NCI-H187 (cell line): ENCODE results near the gene A1BG.
A peak's percentile ranks its signal among the peaks of the same experiment; 100 is the strongest.

ENCODE experiments used
- DNase-seq, 2 experiments: peaks; one replicate each; lab custom pipeline; 2025; lab: John Stamatoyannopoulos, UW

The A1BG gene

GRCh38 chr19:58352760-58353671 lies at the start of gene A1BG:
Gene A1BG, minus strand, starts transcription at chr19:58353492. Its CDS starts 55 bp downstream, at chr19:58353437.
- DNase-seq = no peak

GRCh38 chr19:58401840-58402421 lies 48.6 kb upstream of the A1BG start:
- DNase-seq = no peak

- DNase-seq = peak; percentile 98 to 100
Observed at GRCh38 chr19:58400916-58401839, 47.9 kb upstream of the A1BG start.

GRCh38 chr19:58400316-58400915 lies 47.1 kb upstream of the A1BG start:
- no peak for DNase-seq

- DNase-seq = no peak
Observed at GRCh38 chr19:58399903-58400302, 46.6 kb upstream of the A1BG start.

GRCh38 chr19:58398545-58398944 lies 45.3 kb upstream of the A1BG start:
- no peak for DNase-seq

GRCh38 chr19:58398087-58398486 lies 44.8 kb upstream of the A1BG start:
- DNase-seq = no peak

- DNase-seq = no peak
Observed at GRCh38 chr19:58397533-58398037, 44.3 kb upstream of the A1BG start.

- DNase-seq = no peak
Observed at GRCh38 chr19:58396691-58397532, 43.6 kb upstream of the A1BG start.

- no peak for DNase-seq
Observed at GRCh38 chr19:58395979-58396627, 42.8 kb upstream of the A1BG start.

GRCh38 chr19:58395220-58395978 lies 42.1 kb upstream of the A1BG start, which contains the start of gene RNF225:
Gene RNF225, plus strand, starts transcription at chr19:58395656. Its CDS starts 434 bp downstream, at chr19:58396090.
- no peak for DNase-seq

GRCh38 chr19:58394821-58395219 lies 41.5 kb upstream of the A1BG start:
- no peak for DNase-seq

GRCh38 chr19:58393725-58394033 lies 40.4 kb upstream of the A1BG start:
- DNase-seq = no peak

GRCh38 chr19:58392945-58393724 lies 39.8 kb upstream of the A1BG start:
- DNase-seq = no peak

- no peak for DNase-seq
Observed at GRCh38 chr19:58388175-58388526, 34.9 kb upstream of the A1BG start.

GRCh38 chr19:58387338-58388174 lies 34.3 kb upstream of the A1BG start:
- no peak for DNase-seq

- peak; percentile 92 to 96 for DNase-seq
Observed at GRCh38 chr19:58386576-58387337, 33.5 kb upstream of the A1BG start, which contains the start of gene RPS5. Gene RPS5, plus strand, starts transcription at chr19:58387269. Its CDS starts 869 bp downstream, at chr19:58388138.
